Vagina (tissue), 2 donors: ENCODE measurements around the gene C1D. TPM values are rescaled to one million over a fixed set of nuclear protein-coding genes. Genes with fewer than 3 reads are reported as not detected.

ENCODE experiments used
- DNase-seq, 2 donors: peaks; one replicate each; pipeline ENCODE4 v3.0.0-alpha.2; 2017; ENCODE audit errors: extremely low spot score in 2 of 2
- H3K27ac ChIP-seq: fragments of 200-600 bp; sonication (generic); one replicate; pipeline ENCODE4 v1.5.1; 2019
- H3K27me3 ChIP-seq: fragments of 200-600 bp; sonication (generic); one replicate; pipeline ENCODE4 v1.5.1; 2019
- H3K36me3 ChIP-seq, 2 donors: fragments of 200-600 bp; sonication (generic); one replicate each; pipeline ENCODE4 v1.5.1; 2017 to 2019
- H3K4me1 ChIP-seq: fragments of 200-600 bp; sonication (generic); one replicate; pipeline ENCODE4 v1.5.1; 2019
- H3K4me3 ChIP-seq, 2 donors: fragments of 200-600 bp; sonication (generic); 1 replicate in 1 of 2; 2 replicates in 1 of 2; pipeline ENCODE4 v1.5.1; 2016 to 2019
- H3K9me3 ChIP-seq: fragments of 200-600 bp; sonication (generic); one replicate; pipeline ENCODE4 v1.5.1; 2019
- POLR2A ChIP-seq, 2 donors: fragments of 450-650 bp; IDR thresholded peaks; one replicate each; pipeline ENCODE4 v1.6.1; 2017; ENCODE audit warnings: antibody characterized with exemption in 2 of 2, mild to moderate bottlenecking in 2 of 2, moderate library complexity in 2 of 2
- POLR2AphosphoS5 ChIP-seq, 2 donors: sonication (generic); formaldehyde crosslinking; IDR thresholded peaks; one replicate each; pipeline ENCODE4 v1.9.0; 2017; ENCODE audit warnings: antibody characterized with exemption in 2 of 2, mild to moderate bottlenecking in 2 of 2, low read depth in 1 of 2; ENCODE audit not compliant: insufficient read depth in 1 of 2
- intact Hi-C: fragments of 100-400 bp; cut with DNase I; formaldehyde crosslinking; loops from one replicate; pipeline ENCODE4 v1.15.1; 2023
- total RNA-seq: library from RNA; depleted of rRNA; stranded (reverse); fragments of >200 nt; gene quantifications from one replicate; pipeline ENCODE4 v1.2.3, GENCODE V29; 2016
- TF ChIP-seq, protein P1 (sequence below), 3 experiments: fragments of 450-650 bp in 2 of 3; fragments of 200-600 bp in 1 of 3; sonication (generic) in 1 of 3; IDR thresholded peaks; one replicate each; pipeline ENCODE4 v1.5.1; 2017 to 2019; ENCODE audit warnings: antibody characterized with exemption in 3 of 3, mild to moderate bottlenecking in 2 of 3, moderate library complexity in 2 of 3

Gene C1D
- total RNA-seq, 1 donor from 2014 or later, result 21.9 TPM

DNA sequence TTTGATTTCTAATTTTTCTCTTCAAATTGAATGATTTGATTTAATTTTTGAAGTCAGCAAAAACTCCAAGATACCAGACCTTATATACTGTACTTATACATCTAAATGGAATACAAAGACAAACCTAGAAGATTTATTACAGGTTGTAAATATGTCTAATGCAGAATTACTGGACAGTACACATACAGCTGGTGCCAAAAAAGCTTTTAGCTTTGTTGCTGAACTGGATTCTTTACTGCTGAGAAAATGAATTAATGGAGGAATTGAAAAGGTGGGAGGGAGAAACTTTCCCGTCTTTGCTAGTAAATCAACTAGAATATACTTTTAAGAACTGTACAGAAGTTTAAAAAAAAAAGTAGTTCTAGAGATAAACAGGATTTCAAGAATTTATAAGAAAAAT, 17.5 kb downstream of the C1D start:
- H3K36me3 ChIP-seq, result no peaks in the 10 kb centered on the region
- H3K9me3 ChIP-seq, result no peaks in the 10 kb centered on the region
- no peaks in the 10 kb centered on the region for H3K27me3 ChIP-seq
- H3K4me3 ChIP-seq, result no peak overlapping the region
- peaks cover 60% of the 10 kb centered on the region for H3K4me1 ChIP-seq
- peak overlapping the region; percentile 69 for H3K27ac ChIP-seq
- no peak for DNase-seq
- TF ChIP-seq, protein P1, sequence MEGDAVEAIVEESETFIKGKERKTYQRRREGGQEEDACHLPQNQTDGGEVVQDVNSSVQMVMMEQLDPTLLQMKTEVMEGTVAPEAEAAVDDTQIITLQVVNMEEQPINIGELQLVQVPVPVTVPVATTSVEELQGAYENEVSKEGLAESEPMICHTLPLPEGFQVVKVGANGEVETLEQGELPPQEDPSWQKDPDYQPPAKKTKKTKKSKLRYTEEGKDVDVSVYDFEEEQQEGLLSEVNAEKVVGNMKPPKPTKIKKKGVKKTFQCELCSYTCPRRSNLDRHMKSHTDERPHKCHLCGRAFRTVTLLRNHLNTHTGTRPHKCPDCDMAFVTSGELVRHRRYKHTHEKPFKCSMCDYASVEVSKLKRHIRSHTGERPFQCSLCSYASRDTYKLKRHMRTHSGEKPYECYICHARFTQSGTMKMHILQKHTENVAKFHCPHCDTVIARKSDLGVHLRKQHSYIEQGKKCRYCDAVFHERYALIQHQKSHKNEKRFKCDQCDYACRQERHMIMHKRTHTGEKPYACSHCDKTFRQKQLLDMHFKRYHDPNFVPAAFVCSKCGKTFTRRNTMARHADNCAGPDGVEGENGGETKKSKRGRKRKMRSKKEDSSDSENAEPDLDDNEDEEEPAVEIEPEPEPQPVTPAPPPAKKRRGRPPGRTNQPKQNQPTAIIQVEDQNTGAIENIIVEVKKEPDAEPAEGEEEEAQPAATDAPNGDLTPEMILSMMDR (IDR thresholded peaks at IDR 0.05), result no peak
- peak; percentile 20 to 97 for TF ChIP-seq POLR2AphosphoS5 (IDR thresholded peaks at IDR 0.05; ENCODE audit: insufficient read depth in 1 of 2, low read depth in 1 of 2)
- intact Hi-C loops, result no loop called here

GRCh38 chr2:68044099-68044498, 18.7 kb downstream of the C1D start:
- H3K4me3 ChIP-seq, result no peak overlapping the region
- H3K27ac ChIP-seq, result peak overlapping the region; percentile 69
- H3K4me1 ChIP-seq, result peaks cover 55% of the 10 kb centered on the region
- no peaks in the 10 kb centered on the region for H3K9me3 ChIP-seq
- H3K27me3 ChIP-seq, result no peaks in the 10 kb centered on the region
- TF ChIP-seq POLR2AphosphoS5 (IDR thresholded peaks at IDR 0.05; ENCODE audit: insufficient read depth in 1 of 2, low read depth in 1 of 2), result peak in 1 of 2 donors; percentile 8
- TF ChIP-seq POLR2A (IDR thresholded peaks at IDR 0.05), result no peak
- TF ChIP-seq, protein P1 (IDR thresholded peaks at IDR 0.05), result no peak
- intact Hi-C loops, result loop anchor here (5.0 kb wide), 1 partner anchor 1872 kb away; no protein-coding TSS in a partner anchor
- no peak for DNase-seq
- H3K36me3 ChIP-seq, result no peaks in the 10 kb centered on the region

DNA sequence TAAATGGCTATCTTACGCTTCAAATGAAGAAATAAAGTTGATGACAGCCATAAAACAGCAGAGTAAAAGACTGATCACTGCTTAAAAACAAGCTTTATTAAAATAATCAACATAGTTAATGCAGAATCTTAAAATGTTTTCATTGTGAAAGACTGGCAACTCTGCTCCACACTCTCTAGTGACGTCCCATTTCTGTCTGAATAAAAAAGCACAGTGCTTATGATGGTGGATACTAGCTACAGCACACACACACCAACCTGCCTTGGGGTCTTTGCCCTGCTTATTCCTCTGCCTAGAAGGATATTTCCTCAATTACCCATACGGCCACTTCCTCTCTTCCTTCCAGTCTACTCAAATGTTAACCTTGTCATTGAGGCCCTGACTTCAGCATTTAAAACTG, 19.1 kb downstream of the C1D start:
- intact Hi-C loops, result loop anchor here (5.0 kb wide), 1 partner anchor 1871 kb away; no protein-coding TSS in a partner anchor
- H3K27ac ChIP-seq, result peak overlapping the region; percentile 69
- no peaks in the 10 kb centered on the region for H3K36me3 ChIP-seq

DNA sequence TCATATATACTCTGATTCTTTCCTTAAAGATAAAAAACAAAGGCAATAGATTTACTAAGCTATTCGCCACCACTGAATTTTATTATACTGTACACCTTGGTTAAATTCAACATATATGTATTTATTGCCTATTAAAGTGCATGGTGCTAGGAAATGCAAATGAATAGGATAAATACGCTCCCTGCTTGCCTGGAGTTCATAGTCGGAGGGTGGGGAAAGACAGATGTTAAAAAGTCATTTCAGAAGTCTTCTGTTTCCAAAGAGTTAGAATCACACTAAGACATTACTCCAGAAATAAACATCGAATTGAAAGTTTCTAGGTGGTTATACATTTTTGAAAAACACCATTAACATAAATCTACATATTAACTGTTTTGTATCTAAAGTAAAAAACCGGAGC, 19.8 kb downstream of the C1D start:
- Histone ChIP-seq H3K27ac (no peak overlapping the region), H3K4me1 (peaks cover 47% of the 10 kb centered on the region), H3K27me3 (no peaks in the 10 kb centered on the region), H3K36me3 (no peaks in the 10 kb centered on the region), H3K9me3 (no peaks in the 10 kb centered on the region), H3K4me3 (no peak overlapping the region)
- intact Hi-C loops, result loop anchor here (5.0 kb wide), 1 partner anchor 1871 kb away; no protein-coding TSS in a partner anchor
- TF ChIP-seq POLR2A (IDR thresholded peaks at IDR 0.05), result no peak
- TF ChIP-seq, protein P1 (IDR thresholded peaks at IDR 0.05), result no peak
- no peak for TF ChIP-seq POLR2AphosphoS5 (IDR thresholded peaks at IDR 0.05; ENCODE audit: insufficient read depth in 1 of 2, low read depth in 1 of 2)
- DNase-seq, result no peak

More for the DNA sequence above, 19.1 kb downstream of the C1D start:
- TF ChIP-seq, protein P1 (IDR thresholded peaks at IDR 0.05), result no peak
- TF ChIP-seq POLR2AphosphoS5 (IDR thresholded peaks at IDR 0.05; ENCODE audit: insufficient read depth in 1 of 2, low read depth in 1 of 2) (no peak), POLR2A (IDR thresholded peaks at IDR 0.05) (no peak)
- Histone ChIP-seq H3K9me3 (no peaks in the 10 kb centered on the region), H3K27me3 (no peaks in the 10 kb centered on the region), H3K4me1 (peaks cover 51% of the 10 kb centered on the region), H3K4me3 (no peak overlapping the region)
- DNase-seq, result no peak

GRCh38 chr2:68041704-68042245, 21.0 kb downstream of the C1D start:
- Histone ChIP-seq H3K36me3 (no peaks in the 10 kb centered on the region), H3K4me1 (peaks cover 43% of the 10 kb centered on the region), H3K9me3 (no peaks in the 10 kb centered on the region), H3K27me3 (no peaks in the 10 kb centered on the region), H3K4me3 (no peak overlapping the region), H3K27ac (peak overlapping the region; percentile 7)
- DNase-seq, result no peak
- TF ChIP-seq, protein P1 (IDR thresholded peaks at IDR 0.05), result no peak
- no peak for TF ChIP-seq POLR2A (IDR thresholded peaks at IDR 0.05)
- TF ChIP-seq POLR2AphosphoS5 (IDR thresholded peaks at IDR 0.05; ENCODE audit: insufficient read depth in 1 of 2, low read depth in 1 of 2), result no peak
- intact Hi-C loops, result loop anchor here (5.0 kb wide), 1 partner anchor 1869 kb away; no protein-coding TSS in a partner anchor
